ELF-1 (cell line): ENCODE data around the gene CCDC43.

Experiments
- DNase-seq: peaks from one replicate; pipeline ENCODE4 v3.0.0-alpha.2; 2016; ENCODE audit warnings: low read depth, low spot score

The CCDC43 gene

DNA sequence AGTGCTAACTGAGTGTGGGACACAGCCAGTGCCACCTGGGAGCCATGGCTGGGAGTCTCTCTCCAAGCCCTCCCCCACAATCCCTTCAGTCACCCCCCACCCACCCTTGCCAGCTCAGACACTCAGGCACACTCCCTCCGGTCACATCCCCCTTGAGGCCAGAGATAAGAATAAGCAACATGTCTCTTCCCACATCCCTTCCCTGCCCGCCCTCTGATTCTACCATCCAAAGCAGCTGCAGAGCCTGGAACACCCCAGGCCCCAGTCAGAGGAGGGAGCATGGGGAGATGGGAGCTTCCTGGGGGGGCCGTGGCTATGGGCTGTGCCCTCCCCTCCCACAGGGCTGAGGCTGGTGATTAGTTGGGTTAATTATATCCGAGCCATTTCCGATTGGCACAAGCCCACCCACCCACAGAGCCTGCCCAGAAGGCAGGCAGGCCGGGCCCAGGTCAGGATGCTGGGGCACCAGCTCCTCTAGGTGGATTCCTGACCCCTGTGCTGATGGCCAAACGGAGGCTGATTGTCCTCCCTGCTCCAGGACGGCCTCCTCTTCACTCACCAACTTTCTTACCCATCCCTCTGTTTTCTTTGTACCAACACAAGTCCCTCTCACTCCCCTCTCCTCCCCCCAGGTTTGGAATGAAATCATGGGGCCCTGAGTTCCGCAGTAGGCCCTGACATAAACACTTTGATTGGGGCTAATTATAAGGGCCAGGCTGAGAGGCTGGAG is 61.9 kb downstream of the CCDC43 start:
- DNase-seq: no peak
